Stimulated activated CD4-positive, alpha-beta T cell treated with anti-CD3 and anti-CD28 coated beads, Interleukin-1b, Interleukin-23, amount 100 ng/mL, for 4 hours (primary cell): Measurements from ENCODE around the gene DLGAP1.
"Not testable (repeated sequence)": the region's sequence is repeated elsewhere in the genome, so short reads cannot be mapped to it uniquely, and the experiment has no call there.

Source experiments
- DNase-seq, 2 donors: peaks; one replicate each; pipeline ENCODE4 v3.0.0-alpha.2; 2020; ENCODE audit warnings: low read depth in 2 of 2

Gene DLGAP1

GRCh38 chr18:3498698-3499471, 956.2 kb downstream of the DLGAP1 start:
- peak in 1 of 2 donors; percentile 12 for DNase-seq

- no peak for DNase-seq
These were observed 959.2 kb downstream of the DLGAP1 start for GRCh38 chr18:3495691-3496430.

GRCh38 chr18:3494569-3494968, 960.5 kb downstream of the DLGAP1 start:
- DNase-seq = no peak

GRCh38 chr18:3494245-3494526, 960.9 kb downstream of the DLGAP1 start:
- no peak for DNase-seq

- DNase-seq = no peak
These were observed 961.4 kb downstream of the DLGAP1 start for GRCh38 chr18:3493501-3494244.

GRCh38 chr18:3492721-3493120, 962.4 kb downstream of the DLGAP1 start:
- no peak for DNase-seq

GRCh38 chr18:3491981-3492555, 963.0 kb downstream of the DLGAP1 start:
- no peak for DNase-seq

- DNase-seq = no peak
These were observed 965.6 kb downstream of the DLGAP1 start for GRCh38 chr18:3489462-3489861.

GRCh38 chr18:3486512-3486911, 968.6 kb downstream of the DLGAP1 start:
- no peak for DNase-seq

- DNase-seq = no peak
These were observed 969.7 kb downstream of the DLGAP1 start for GRCh38 chr18:3485153-3486149.

GRCh38 chr18:3482258-3482657, 972.8 kb downstream of the DLGAP1 start:
- DNase-seq = no peak

GRCh38 chr18:3481696-3482210, 973.4 kb downstream of the DLGAP1 start:
- DNase-seq = peak in 1 of 2 donors; percentile 8

GRCh38 chr18:3480827-3481573, 974.1 kb downstream of the DLGAP1 start:
- DNase-seq = no peak

- no peak for DNase-seq
These were observed 975.1 kb downstream of the DLGAP1 start for GRCh38 chr18:3479978-3480509.

GRCh38 chr18:3478262-3478978, 976.7 kb downstream of the DLGAP1 start:
- no peak for DNase-seq

- DNase-seq = no peak
These were observed 982.2 kb downstream of the DLGAP1 start for GRCh38 chr18:3472681-3473544.

- DNase-seq = not testable (repeated sequence)
These were observed 983.0 kb downstream of the DLGAP1 start for GRCh38 chr18:3472121-3472520.

GRCh38 chr18:3471141-3471648, 983.9 kb downstream of the DLGAP1 start:
- DNase-seq = no peak
